AG09319 (cell line): ENCODE measurements around the gene CEP112.

Source experiments
- DNase-seq: peaks from one replicate; pipeline ENCODE4 v3.0.0-alpha.2; 2010; ENCODE audit warnings: low read depth; ENCODE audit errors: extremely low read depth
- TF ChIP-seq, protein P1 (sequence below): IDR thresholded peaks from 2 replicates; pipeline ENCODE4 v1.5.1; 2011; ENCODE audit warnings: low read depth, mild to moderate bottlenecking, inconsistent platforms, low read length, moderate library complexity

The CEP112 gene

DNA sequence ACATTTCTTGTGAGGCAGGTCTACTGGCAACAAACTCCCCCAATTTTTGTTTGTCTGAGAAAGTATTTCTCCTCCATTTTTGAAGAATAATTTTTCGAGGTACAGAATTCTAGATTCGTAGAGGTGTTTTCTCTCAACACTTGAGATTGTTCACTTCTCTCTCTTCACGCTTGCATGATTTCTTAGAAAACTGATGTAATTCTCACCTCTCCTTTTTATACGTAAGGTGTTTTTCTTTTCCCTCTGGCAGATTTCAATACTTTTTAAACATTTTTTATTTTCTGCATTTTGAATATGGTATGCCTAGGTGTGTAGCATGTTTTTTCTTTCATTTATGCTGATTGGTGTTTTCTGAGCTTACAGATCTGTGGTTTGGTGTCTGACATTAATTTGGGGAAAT is 429.0 kb downstream of the CEP112 start:
- TF ChIP-seq, protein P1, sequence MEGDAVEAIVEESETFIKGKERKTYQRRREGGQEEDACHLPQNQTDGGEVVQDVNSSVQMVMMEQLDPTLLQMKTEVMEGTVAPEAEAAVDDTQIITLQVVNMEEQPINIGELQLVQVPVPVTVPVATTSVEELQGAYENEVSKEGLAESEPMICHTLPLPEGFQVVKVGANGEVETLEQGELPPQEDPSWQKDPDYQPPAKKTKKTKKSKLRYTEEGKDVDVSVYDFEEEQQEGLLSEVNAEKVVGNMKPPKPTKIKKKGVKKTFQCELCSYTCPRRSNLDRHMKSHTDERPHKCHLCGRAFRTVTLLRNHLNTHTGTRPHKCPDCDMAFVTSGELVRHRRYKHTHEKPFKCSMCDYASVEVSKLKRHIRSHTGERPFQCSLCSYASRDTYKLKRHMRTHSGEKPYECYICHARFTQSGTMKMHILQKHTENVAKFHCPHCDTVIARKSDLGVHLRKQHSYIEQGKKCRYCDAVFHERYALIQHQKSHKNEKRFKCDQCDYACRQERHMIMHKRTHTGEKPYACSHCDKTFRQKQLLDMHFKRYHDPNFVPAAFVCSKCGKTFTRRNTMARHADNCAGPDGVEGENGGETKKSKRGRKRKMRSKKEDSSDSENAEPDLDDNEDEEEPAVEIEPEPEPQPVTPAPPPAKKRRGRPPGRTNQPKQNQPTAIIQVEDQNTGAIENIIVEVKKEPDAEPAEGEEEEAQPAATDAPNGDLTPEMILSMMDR = no peak
- DNase-seq = no peak

DNA sequence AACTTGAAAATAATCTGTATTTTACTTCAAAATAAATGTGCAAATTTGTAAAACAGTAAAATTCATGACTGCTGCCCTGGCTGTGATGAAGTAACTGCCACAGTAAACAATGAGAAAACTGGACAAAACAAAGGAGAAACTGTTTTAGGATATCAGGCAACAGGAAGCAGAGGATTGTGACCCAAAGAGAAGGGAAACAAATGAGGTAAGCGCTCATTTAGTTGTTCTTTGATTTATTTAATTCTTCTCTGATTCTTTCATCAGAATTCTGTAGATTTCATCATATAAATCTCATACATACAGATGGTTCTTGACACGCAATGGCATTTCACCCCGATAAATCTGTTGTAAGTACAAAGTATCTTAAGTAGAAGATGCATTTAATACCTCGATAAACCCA is 432.4 kb downstream of the CEP112 start:
- TF ChIP-seq, protein P1 = no peak
- no peak for DNase-seq

DNA sequence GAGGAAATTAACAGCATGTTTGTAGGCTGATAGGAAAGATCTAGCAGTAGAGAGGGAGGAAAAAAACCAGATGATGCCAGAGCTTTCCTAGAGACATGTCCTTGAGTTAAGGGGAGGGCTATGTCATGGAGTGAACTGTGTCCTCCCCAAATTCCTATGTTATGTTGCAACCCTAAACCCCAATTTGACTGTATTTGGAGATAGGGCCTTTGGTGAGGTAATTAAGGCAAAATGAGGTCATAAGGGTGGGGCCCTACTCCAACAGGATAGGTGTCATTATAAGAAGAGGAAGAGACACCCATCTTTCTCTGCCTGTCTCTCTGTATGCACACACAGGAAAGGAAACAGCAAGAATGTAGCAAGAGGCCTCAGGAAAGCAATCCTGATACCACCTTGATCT is 435.2 kb downstream of the CEP112 start:
- no peak for DNase-seq

DNA sequence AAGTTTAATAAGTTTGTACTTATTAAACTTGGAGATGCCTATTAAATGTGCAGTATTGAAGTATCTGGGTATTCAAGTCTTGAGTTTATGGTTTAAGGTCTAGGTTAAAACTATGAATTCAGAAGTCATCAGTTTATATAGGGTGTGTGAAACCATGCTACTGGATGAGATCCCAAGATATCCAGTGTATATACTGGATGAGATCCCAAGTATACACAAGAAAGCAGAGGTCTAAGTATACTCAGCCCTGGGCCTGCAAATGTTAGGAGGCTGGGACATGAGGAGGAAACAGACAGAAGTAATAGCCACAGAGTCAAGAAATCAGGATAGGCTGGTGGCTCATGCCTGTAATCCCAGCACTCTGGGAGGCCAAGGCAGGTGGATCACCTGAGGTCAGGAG is 436.1 kb downstream of the CEP112 start:
- DNase-seq = no peak
- TF ChIP-seq, protein P1 = no peak

More for the DNA sequence above, 435.2 kb downstream of the CEP112 start:
- TF ChIP-seq, protein P1 = no peak

DNA sequence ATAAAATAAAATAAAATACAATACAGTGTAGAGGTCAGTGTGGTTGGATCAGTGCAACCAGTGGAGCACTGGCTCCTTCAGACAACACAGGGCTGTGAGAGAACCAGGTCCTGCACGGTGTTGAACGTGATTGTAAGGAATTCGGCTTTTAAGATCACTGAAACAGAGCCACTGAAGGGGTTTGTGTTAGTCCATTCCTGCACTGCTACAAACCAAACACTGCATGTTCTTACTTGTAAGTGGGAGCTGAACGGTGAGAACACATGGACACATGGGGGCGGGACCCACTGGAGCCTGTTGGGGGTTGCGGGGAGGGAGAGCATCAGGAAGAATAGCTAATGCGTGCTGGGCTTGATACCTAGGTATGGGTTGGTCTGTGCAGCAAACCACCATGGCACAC is 437.3 kb downstream of the CEP112 start:
- TF ChIP-seq, protein P1 = no peak
- DNase-seq = no peak

DNA sequence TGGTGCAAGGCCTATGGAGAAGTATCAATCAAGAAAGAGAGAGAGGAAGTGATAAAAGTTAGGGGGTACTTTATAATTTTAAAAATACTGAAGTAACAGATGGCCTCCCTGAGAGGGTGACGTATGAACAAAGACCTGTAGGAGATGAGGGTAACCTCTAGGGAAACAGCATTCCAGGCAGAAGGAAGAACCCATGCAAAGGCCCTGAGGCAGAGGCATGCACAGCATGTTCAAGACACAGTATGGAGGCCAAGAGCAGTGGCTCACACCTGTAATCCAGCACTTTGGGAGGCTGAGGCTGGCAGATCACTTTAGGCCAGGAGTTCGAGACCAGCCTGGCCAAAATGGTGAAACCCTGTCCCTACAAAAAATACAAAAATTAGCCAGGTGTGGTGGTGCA is 437.9 kb downstream of the CEP112 start:
- TF ChIP-seq, protein P1 = no peak
- no peak for DNase-seq

DNA sequence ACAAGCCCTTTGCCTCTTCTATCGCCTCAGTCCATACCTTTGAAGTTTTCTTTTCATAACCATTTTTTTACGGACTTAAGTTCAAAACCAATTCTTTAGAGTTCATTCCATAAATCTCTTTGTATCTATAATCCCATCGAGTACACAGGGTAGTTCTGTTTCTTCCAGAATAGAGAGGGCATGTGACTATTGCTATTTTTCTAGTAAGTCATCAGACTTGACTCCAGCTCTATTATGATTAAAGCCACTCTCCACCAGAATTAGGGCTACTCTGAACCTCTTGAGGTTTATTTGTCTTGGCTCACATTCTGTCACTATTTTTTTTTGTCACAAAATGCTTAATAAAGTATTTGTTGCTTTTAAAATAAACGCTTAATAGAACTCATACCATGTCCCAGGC is 438.6 kb downstream of the CEP112 start:
- TF ChIP-seq, protein P1 = no peak

More for the DNA sequence above, 438.6 kb downstream of the CEP112 start:
- DNase-seq = no peak
